Activated T-cell treated with anti-CD3 and anti-CD28 coated beads for 1 hour (primary cell): ENCODE data around the gene CRYZ.
A peak's percentile ranks its signal among the peaks of the same experiment; 100 is the strongest.
"Not testable (repeated sequence)": the region's sequence is repeated elsewhere in the genome, so short reads cannot be mapped to it uniquely, and the experiment has no call there.

Source experiments
- DNase-seq: peaks from one replicate; pipeline ENCODE4 v3.0.0-alpha.2; 2020; ENCODE audit warnings: low read depth

The CRYZ gene, protein sequence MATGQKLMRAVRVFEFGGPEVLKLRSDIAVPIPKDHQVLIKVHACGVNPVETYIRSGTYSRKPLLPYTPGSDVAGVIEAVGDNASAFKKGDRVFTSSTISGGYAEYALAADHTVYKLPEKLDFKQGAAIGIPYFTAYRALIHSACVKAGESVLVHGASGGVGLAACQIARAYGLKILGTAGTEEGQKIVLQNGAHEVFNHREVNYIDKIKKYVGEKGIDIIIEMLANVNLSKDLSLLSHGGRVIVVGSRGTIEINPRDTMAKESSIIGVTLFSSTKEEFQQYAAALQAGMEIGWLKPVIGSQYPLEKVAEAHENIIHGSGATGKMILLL

GRCh38 chr1:74732960-74733603 lies at the start of gene CRYZ, which contains the start of gene TYW3:
TSS of gene CRYZ (minus strand) at chr1:74733050. CDS start at chr1:74724821, 8,229 bp downstream.
TSS of gene TYW3 (plus strand) at chr1:74733152. CDS start at chr1:74733245, 93 bp downstream.
- peak; percentile 68 for DNase-seq

GRCh38 chr1:74780594-74780993 lies 47.7 kb upstream of the CRYZ start:
- no peak for DNase-seq

DNA sequence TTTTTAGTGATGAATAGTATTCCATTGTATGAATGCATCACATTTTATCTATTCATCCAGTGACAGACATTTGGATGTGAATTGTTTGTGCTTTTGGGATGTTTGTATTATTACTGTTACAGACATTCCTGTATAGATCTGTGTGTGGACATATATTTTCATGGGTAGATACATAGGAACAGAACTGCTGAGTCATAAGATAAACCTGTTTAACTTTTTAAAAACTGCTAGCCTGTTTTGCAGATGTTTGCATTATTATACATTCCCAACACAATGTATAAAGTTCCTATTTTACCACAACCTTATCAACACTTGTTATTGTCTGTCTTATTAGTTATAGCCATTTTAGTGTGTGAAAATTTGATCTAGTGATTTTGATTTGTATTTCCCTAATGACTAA lies 46.9 kb upstream of the CRYZ start:
- no peak for DNase-seq

GRCh38 chr1:74777525-74777924 lies 44.7 kb upstream of the CRYZ start:
- no peak for DNase-seq

GRCh38 chr1:74775735-74776134 lies 42.9 kb upstream of the CRYZ start:
- DNase-seq: no peak

GRCh38 chr1:74773582-74773981 lies 40.7 kb upstream of the CRYZ start:
- DNase-seq: no peak

- no peak for DNase-seq
Measured at GRCh38 chr1:74772945-74773344, 40.1 kb upstream of the CRYZ start.

DNA sequence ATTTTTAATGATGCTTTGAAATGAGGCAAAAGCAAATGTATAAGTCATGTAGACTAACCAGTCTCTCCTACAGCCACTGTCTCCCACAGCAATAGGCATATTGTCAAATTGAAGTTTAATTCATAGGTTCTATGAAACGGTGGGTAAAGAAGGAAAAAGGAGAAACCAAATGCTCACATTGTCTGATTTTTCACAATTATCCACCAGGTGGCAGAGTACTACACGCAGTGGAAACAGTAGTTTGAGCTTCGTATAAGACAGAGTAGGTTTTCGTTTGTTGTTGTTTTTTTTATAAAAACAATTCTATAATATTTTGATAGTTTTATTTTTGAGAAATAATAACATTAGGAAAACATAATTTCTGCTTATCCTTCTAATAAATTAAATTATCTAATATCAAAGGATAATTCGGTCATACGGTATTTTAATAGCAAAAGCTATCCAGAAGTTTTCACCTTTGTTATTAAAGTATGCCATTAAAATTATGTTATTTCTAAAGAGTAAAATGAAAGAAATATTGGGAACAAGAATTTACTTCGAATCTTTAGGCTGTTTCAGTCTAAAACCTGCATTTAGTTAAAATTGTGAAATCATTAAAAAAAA lies 39.2 kb upstream of the CRYZ start:
- DNase-seq: no peak

DNA sequence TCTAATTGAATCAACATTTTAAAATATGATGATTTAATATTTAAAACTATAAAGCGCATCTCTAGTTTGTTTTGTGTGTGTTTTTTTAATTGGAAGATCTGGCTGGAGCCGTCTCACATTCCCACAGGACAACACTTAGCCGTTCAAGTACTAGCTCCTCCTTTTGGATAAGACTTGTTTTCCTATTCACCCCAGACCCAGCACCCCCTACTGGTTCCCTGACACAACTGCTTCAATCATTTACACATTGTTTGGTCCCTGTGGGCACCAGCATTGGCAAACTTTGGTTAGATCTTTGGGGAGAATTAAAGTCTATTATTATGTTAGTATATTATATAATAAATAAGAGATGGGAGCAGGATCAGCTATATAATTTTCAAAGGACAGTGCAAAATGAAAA lies 34.6 kb upstream of the CRYZ start:
- no peak for DNase-seq

GRCh38 chr1:74766579-74766978 lies 33.7 kb upstream of the CRYZ start:
- DNase-seq: no peak

DNA sequence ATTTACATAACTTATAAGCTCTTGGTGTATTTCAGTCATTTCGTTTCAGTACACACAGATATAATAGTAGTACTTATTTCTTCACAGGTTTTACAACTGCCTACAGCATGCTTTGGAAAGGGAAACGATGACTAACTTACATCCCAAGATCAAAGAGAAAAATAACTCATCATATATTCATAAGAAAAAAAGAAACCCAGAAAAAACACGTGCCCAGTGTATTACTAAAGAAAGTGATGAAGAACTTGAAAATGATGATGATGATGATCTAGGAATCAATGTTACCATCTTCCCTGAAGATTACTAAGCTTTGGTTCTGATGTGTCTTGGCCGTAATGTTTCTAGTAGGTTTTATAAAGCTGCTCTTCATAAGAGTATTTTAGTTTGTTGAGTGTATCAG lies 31.0 kb upstream of the CRYZ start:
- no peak for DNase-seq

DNA sequence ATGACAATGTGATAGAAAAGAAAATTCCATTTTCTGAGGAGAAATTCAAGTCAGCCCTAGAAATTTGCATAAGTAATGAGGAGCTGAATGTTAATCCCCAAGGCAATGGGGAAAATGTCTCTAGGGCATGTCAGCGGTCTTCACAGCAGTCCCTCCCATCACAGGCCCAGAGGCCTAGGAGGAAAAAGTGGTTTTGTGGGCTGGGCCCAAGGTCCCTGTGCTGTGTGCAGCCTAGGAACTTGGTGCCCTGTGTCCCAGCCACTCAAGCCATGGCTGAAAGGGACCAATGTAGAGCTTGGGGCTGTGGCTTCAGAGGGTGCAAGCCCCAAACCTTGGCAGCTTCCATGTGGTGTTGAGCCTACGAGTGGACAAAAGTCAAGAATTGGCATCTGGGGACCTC lies 23.8 kb upstream of the CRYZ start:
- not testable (repeated sequence) for DNase-seq

GRCh38 chr1:74755475-74755874 lies 22.6 kb upstream of the CRYZ start:
- no peak for DNase-seq

DNA sequence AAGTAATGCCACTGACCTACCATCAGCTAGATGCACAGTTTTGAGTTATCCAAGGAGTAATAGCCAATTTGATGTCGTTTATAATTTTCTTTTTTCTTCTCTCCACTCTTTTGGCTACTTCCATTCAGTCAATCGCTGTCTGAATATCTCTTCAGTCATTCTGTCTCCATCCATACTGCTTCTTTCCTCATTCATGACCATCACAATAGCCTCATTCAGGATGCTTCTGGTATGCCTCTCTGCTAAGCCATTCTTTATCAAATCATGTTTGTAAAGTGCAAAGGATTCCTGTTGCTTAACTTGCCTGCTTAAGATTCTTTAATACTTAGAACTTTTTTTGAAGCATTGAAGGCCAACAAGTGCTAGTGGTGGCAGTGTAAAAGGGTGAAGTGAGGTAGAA lies 20.3 kb upstream of the CRYZ start:
- DNase-seq: no peak

GRCh38 chr1:74748960-74749359 lies 16.1 kb upstream of the CRYZ start:
- DNase-seq: no peak

DNA sequence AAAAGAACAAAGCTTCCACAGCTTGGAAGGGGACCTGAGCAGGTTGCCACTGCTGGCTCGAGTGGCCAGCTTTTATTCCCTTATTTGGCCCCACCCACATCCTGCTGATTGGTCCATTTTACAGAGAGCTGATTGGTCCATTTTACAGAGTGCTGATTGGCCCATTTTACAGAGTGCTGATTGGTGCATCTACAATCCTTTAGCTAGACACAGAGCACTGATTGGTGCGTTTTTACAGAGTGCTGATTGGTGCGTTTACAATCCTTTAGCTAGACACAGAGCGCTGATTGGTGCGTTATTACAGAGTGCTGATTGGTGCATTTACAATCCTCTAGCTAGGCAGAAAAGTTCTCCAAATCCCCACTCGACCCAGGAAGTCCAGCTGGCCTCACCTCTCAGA lies 12.4 kb upstream of the CRYZ start:
- DNase-seq: not testable (repeated sequence)

- DNase-seq: not testable (repeated sequence)
Measured at GRCh38 chr1:74740307-74740980, 7.6 kb upstream of the CRYZ start.

DNA sequence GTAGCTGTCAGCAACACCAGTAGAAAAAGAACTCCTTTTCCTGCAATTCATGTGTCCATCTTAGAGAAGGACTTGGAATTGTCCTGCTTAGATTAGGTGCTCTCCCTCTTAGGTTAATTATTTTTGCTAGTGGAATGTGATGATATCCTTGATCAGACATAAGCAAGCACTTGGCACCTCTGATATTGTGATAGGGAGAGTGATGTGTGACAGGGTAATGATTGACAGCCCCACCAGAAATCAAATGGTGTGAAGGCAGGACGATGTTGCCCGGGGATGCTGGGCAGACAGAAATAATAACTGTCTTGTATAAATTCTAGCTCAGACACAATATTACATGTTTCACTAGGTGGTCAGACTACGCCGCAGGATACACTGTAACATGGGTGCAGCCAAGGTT lies 4.5 kb upstream of the CRYZ start:
- no peak for DNase-seq

DNA sequence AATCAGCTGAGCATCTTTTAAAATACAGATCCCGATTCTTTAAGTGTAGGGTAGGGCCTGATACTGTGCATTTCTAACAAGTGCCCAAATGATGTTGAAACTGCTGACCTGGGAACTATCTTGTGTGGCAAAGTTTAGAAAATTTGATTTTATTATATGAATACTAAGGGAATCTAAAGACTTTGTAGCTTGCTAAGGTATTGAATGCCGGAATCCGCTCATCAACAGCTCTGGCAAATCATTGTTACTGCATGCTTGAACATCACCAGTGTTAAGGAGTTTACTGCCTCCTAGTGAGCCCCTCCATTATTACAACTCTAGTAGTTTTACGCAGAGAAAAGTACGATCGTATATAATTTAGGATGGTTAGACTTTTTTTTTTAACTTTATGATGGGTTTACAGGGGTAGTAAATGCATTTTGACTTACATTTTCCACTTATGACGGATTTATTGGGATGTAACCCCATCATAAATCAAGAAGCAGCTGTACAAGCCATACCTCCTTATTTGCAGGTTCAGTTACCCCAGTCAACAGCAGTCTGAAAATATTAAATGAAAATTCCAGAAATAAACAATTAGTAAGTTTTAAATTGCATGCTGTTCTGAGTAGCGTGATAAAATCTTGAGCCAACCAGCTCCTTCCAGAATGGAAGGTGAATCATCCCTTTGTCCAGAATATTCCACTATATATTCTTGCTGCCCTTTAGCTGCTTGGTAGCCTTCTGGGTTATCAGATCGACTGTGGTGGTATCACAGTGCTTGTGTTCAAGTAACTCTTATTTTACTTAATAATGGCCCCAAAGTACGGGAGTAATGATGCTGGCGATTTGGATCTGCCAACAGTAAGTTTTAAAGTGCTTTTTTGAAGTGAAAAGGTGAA lies 994 bp upstream of the CRYZ start:
- DNase-seq: peak; percentile 1

DNA sequence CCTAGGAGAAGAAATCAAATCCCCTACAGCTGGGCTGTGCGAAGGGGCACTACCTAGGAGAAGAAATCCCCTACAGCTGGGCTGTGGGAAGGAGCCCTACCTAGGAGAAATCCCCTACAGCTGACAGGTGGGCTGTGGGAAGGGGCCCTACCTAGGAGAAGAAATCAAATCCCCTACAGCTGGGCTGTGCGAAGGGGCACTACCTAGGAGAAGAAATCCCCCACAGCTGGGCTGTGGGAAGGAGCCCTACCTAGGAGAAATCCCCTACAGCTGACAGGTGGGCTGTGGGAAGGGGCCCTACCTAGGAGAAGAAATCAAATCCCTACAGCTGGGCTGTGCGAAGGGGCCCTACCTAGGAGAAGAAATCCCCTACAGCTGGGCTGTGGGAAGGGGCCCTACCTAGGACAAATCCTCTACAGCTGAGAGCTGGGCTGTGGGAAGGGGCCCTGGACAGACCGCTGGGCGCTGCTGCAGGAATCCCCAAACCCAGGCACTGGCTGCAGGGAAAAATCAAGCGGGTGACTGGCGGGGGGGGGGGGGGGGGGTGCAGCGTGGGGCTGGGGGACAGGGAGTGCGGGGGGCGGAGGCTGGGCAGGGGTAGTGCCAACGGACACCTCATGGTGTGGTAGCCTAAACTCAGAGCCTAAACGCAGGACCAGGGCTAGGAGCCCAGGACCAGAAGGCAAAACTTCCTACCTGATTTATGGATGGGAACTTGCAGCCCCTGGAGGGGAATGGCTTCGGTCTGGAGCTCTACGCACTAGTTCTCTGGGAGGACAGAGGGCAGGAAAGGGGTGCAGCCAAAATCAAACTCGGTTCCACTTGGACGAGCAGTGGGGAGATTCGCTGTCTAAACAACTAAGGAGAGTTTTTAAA lies 541 bp downstream of the CRYZ start:
- peak; percentile 1 for DNase-seq
